ENCODE results near the gene TLCD4.
"Not testable (repeated sequence)": the region's sequence is repeated elsewhere in the genome, so short reads cannot be mapped to it uniquely, and the experiment has no call there.

The TLCD4 gene

GRCh38 chr1:95085376-95085775 lies 31.8 kb upstream of the TLCD4 start:
- no peak overlapping the region for H3K27ac ChIP-seq
- TF ChIP-seq CTCF (IDR thresholded peaks at IDR 0.05) = no peak
- no peak for DNase-seq (ENCODE audit: low spot score)
- no peak overlapping the region for H3K4me3 ChIP-seq

GRCh38 chr1:95086949-95087533 lies 30.1 kb upstream of the TLCD4 start:
- peak; percentile 76 for DNase-seq (ENCODE audit: low spot score)
- no peak for TF ChIP-seq CTCF (IDR thresholded peaks at IDR 0.05)
- Histone ChIP-seq H3K27ac (peak overlapping the region; percentile 76 to 84), H3K4me3 (no peak overlapping the region)

- DNase-seq (ENCODE audit: low spot score) = no peak
- Histone ChIP-seq H3K4me3 (no peak overlapping the region), H3K27ac (peak overlapping the region; percentile 16 to 76)
- no peak for TF ChIP-seq CTCF (IDR thresholded peaks at IDR 0.05)
Observed at GRCh38 chr1:95088303-95088702, 28.9 kb upstream of the TLCD4 start.

GRCh38 chr1:95089650-95090287 lies 27.4 kb upstream of the TLCD4 start:
- Histone ChIP-seq H3K27ac (no peak overlapping the region), H3K4me3 (no peak overlapping the region)
- no peak for DNase-seq (ENCODE audit: low spot score)
- TF ChIP-seq CTCF (IDR thresholded peaks at IDR 0.05) = no peak

- H3K27ac ChIP-seq; H3K4me3 ChIP-seq; DNase-seq (ENCODE audit: low spot score): not testable (repeated sequence)
Observed at GRCh38 chr1:95091290-95091689, 25.9 kb upstream of the TLCD4 start.

GRCh38 chr1:95092891-95093290 lies 24.3 kb upstream of the TLCD4 start:
- H3K27ac ChIP-seq; H3K4me3 ChIP-seq; DNase-seq (ENCODE audit: low spot score): not testable (repeated sequence)

GRCh38 chr1:95093296-95093695 lies 23.9 kb upstream of the TLCD4 start:
- H3K4me3 ChIP-seq = no peak overlapping the region
- no peak for TF ChIP-seq CTCF (IDR thresholded peaks at IDR 0.05)
- no peak for DNase-seq (ENCODE audit: low spot score)
- no peak overlapping the region for H3K27ac ChIP-seq

GRCh38 chr1:95094923-95095322 lies 22.2 kb upstream of the TLCD4 start:
- TF ChIP-seq CTCF (IDR thresholded peaks at IDR 0.05) = no peak
- Histone ChIP-seq H3K4me3 (no peak overlapping the region), H3K27ac (no peak overlapping the region)
- no peak for DNase-seq (ENCODE audit: low spot score)
